Astrocyte (in vitro differentiated cells and primary cell): ENCODE data around the gene DLL3. TPM values are rescaled to one million over a fixed set of nuclear protein-coding genes. Genes with fewer than 3 reads are reported as not detected.

Source experiments
- DNase-seq: peaks from one replicate; pipeline ENCODE4 v3.0.0-alpha.2; 2010; ENCODE audit warnings: low read depth
- FAIRE-seq: peaks from 2 replicates; lab custom pipeline; 2011; peaks lifted over from hg19 to GRCh38; lab: Jason Lieb, UNC
- H2AFZ ChIP-seq: 2 replicates; pipeline ENCODE4 v1.6.0; 2012; ENCODE audit warnings: low read depth, low read length, inconsistent platforms
- H3K27ac ChIP-seq: 2 replicates; pipeline ENCODE4 v1.5.1; 2011; ENCODE audit warnings: low read depth, low read length, inconsistent platforms
- H3K27me3 ChIP-seq: 2 replicates; pipeline ENCODE4 v1.6.0; 2011; ENCODE audit warnings: low read length, inconsistent platforms; ENCODE audit not compliant: insufficient read depth
- H3K36me3 ChIP-seq: 2 replicates; pipeline ENCODE4 v1.5.1; 2011; ENCODE audit warnings: low read length, inconsistent platforms; ENCODE audit not compliant: insufficient read depth
- H3K4me1 ChIP-seq: 2 replicates; pipeline ENCODE4 v1.5.1; 2011; ENCODE audit warnings: low read length, inconsistent platforms; ENCODE audit not compliant: insufficient read depth
- H3K4me2 ChIP-seq: 2 replicates; pipeline ENCODE4 v1.6.0; 2012; ENCODE audit warnings: low read length, inconsistent platforms
- H3K4me3 ChIP-seq: 2 replicates; pipeline ENCODE4 v1.5.1; 2011; ENCODE audit warnings: low read depth, mild to moderate bottlenecking, low read length, inconsistent platforms; ENCODE audit not compliant: insufficient read depth
- H3K79me2 ChIP-seq: 2 replicates; pipeline ENCODE4 v1.6.0; 2012; ENCODE audit warnings: mild to moderate bottlenecking, low read length, inconsistent platforms; ENCODE audit not compliant: insufficient read depth
- H3K9ac ChIP-seq: 2 replicates; pipeline ENCODE4 v1.6.0; 2012; ENCODE audit warnings: mild to moderate bottlenecking, low read length, inconsistent platforms
- H3K9me3 ChIP-seq: 2 replicates; pipeline ENCODE4 v1.5.1; 2012; ENCODE audit warnings: low read depth, mild to moderate bottlenecking, low read length, inconsistent platforms; ENCODE audit not compliant: insufficient read depth
- H4K20me1 ChIP-seq: 2 replicates; pipeline ENCODE4 v1.6.0; 2012; ENCODE audit warnings: low read length, inconsistent platforms; ENCODE audit not compliant: insufficient read depth
- H3K27ac Mint-ChIP-seq: one replicate; pipeline ENCODE4 v1.8.0; 2021; ENCODE audit warnings: mild to moderate bottlenecking, mixed read lengths; ENCODE audit not compliant: unreplicated experiment
- H3K27me3 Mint-ChIP-seq: one replicate; pipeline ENCODE4 v1.8.0; 2021; ENCODE audit warnings: low read depth, mixed read lengths; ENCODE audit not compliant: unreplicated experiment
- H3K36me3 Mint-ChIP-seq: one replicate; pipeline ENCODE4 v1.8.0; 2021; ENCODE audit warnings: low read depth, mixed read lengths; ENCODE audit not compliant: unreplicated experiment
- H3K4me1 Mint-ChIP-seq: one replicate; pipeline ENCODE4 v1.8.0; 2021; ENCODE audit warnings: low read depth, mixed read lengths; ENCODE audit not compliant: unreplicated experiment
- H3K4me3 Mint-ChIP-seq: one replicate; pipeline ENCODE4 v1.8.0; 2021; ENCODE audit warnings: mild to moderate bottlenecking, moderate library complexity, mixed read lengths; ENCODE audit not compliant: unreplicated experiment
- H3K9me3 Mint-ChIP-seq: one replicate; pipeline ENCODE4 v1.8.0; 2021; ENCODE audit warnings: mild to moderate bottlenecking, mixed read lengths; ENCODE audit not compliant: unreplicated experiment
- CTCF ChIP-seq: IDR thresholded peaks from 2 replicates; pipeline ENCODE4 v1.5.1; 2011; ENCODE audit warnings: low read depth, mild to moderate bottlenecking, inconsistent platforms, low read length, moderate library complexity; ENCODE audit not compliant: insufficient read depth
- EZH2 ChIP-seq: IDR thresholded peaks from 2 replicates; pipeline ENCODE4 v1.6.1; 2012; ENCODE audit warnings: mild to moderate bottlenecking, low read length, inconsistent platforms; ENCODE audit not compliant: insufficient read depth
- total RNA-seq: library from RNA; stranded (reverse); gene quantifications from 2 replicates; pipeline ENCODE4 v1.2.1, GENCODE V29; 2021

Gene DLL3
- total RNA-seq, 1 donor from 2014 or later, result 0.84 TPM

- DNase-seq, result no peak
- Histone ChIP-seq H3K36me3 (no peaks in the 10 kb centered on the region), H2AFZ (peak overlapping the region; percentile 52), H3K4me2 (peak overlapping the region; percentile 61), H3K9me3 (peaks cover 2% of the 10 kb centered on the region), H3K79me2 (no peaks in the 10 kb centered on the region), H3K4me3 (no peak overlapping the region), H4K20me1 (no peaks in the 10 kb centered on the region), H3K27ac (no peak overlapping the region), H3K9ac (no peak overlapping the region), H3K4me1 (peaks cover 8% of the 10 kb centered on the region), H3K27me3 (peaks cover 41% of the 10 kb centered on the region)
- Mint-ChIP-seq H3K27me3 (peaks cover 45% of the 10 kb centered on the region), H3K36me3 (peaks cover 3% of the 10 kb centered on the region), H3K27ac (no peak overlapping the region), H3K9me3 (peaks cover 4% of the 10 kb centered on the region), H3K4me1 (no peaks in the 10 kb centered on the region), H3K4me3 (no peak overlapping the region)
- no peak for FAIRE-seq
- TF ChIP-seq CTCF (no peak), EZH2 (peak; percentile 98)
Measured at GRCh38 chr19:39515551-39516191, 16.9 kb downstream of the DLL3 start.

- Histone ChIP-seq H2AFZ (no peak overlapping the region), H3K4me3 (no peak overlapping the region), H3K27me3 (peaks cover 41% of the 10 kb centered on the region), H3K27ac (no peak overlapping the region), H3K9ac (no peak overlapping the region), H3K9me3 (peaks cover 2% of the 10 kb centered on the region), H3K4me2 (no peak overlapping the region), H3K4me1 (peaks cover 8% of the 10 kb centered on the region), H3K36me3 (no peaks in the 10 kb centered on the region), H4K20me1 (no peaks in the 10 kb centered on the region), H3K79me2 (no peaks in the 10 kb centered on the region)
- H3K4me3 Mint-ChIP-seq, result no peak overlapping the region
- DNase-seq, result no peak
- no peak overlapping the region for H3K27ac Mint-ChIP-seq
- no peak for TF ChIP-seq EZH2
- no peak for TF ChIP-seq CTCF
- peaks cover 45% of the 10 kb centered on the region for H3K27me3 Mint-ChIP-seq
- H3K36me3 Mint-ChIP-seq, result peaks cover 3% of the 10 kb centered on the region
- no peak for FAIRE-seq
- peaks cover 4% of the 10 kb centered on the region for H3K9me3 Mint-ChIP-seq
- no peaks in the 10 kb centered on the region for H3K4me1 Mint-ChIP-seq
Measured at GRCh38 chr19:39516270-39516669, 17.5 kb downstream of the DLL3 start.

GRCh38 chr19:39517432-39517831, 18.7 kb downstream of the DLL3 start:
- Mint-ChIP-seq H3K4me1 (no peaks in the 10 kb centered on the region), H3K27ac (no peak overlapping the region)
- H3K27me3 ChIP-seq, result peaks cover 41% of the 10 kb centered on the region

More at GRCh38 chr19:39517432-39517831, 18.7 kb downstream of the DLL3 start:
- H3K4me1 ChIP-seq, result peaks cover 8% of the 10 kb centered on the region
- FAIRE-seq (no peak), DNase-seq (no peak)
- no peak overlapping the region for H3K9ac ChIP-seq
- no peak overlapping the region for H3K4me2 ChIP-seq
- no peaks in the 10 kb centered on the region for H3K79me2 ChIP-seq
- H3K27me3 Mint-ChIP-seq, result peaks cover 44% of the 10 kb centered on the region
- H3K9me3 ChIP-seq, result peaks cover 2% of the 10 kb centered on the region
- TF ChIP-seq CTCF (no peak), EZH2 (no peak)
- H2AFZ ChIP-seq, result no peak overlapping the region
- no peak overlapping the region for H3K4me3 ChIP-seq
- peaks cover 4% of the 10 kb centered on the region for H3K9me3 Mint-ChIP-seq
- no peak overlapping the region for H3K27ac ChIP-seq
- peak overlapping the region; percentile 37 for H3K4me3 Mint-ChIP-seq
- no peaks in the 10 kb centered on the region for H4K20me1 ChIP-seq
- peaks cover 3% of the 10 kb centered on the region for H3K36me3 Mint-ChIP-seq
- H3K36me3 ChIP-seq, result no peaks in the 10 kb centered on the region
